ENCODE data around the gene H6PD.

GRCh38 chr1:9229549-9229948 is 5.0 kb upstream of the H6PD start:
- TF ChIP-seq TCF7L2 (IDR thresholded peaks at IDR 0.05; ENCODE audit: borderline replicate concordance, low read depth, low read length) (no peak), PATZ1 (tag by site-specific recombination; IDR thresholded peaks at IDR 0.05) (no peak), ATF2 (tag by site-specific recombination; IDR thresholded peaks at IDR 0.05; ENCODE audit: low read depth) (no peak), SETDB1 (IDR thresholded peaks at IDR 0.05; ENCODE audit: insufficient read length, low read length) (no peak), REPIN1 (tag by site-specific recombination; IDR thresholded peaks at IDR 0.05; ENCODE audit: low read depth) (no peak), ZNF132 (tag by site-specific recombination; IDR thresholded peaks at IDR 0.05; ENCODE audit: borderline replicate concordance) (no peak), ZBTB21 (tag by site-specific recombination; IDR thresholded peaks at IDR 0.05) (no peak), ZNF473 (tag by site-specific recombination; IDR thresholded peaks at IDR 0.05) (no peak), HOXD13 (CRISPR knock-in tag; IDR thresholded peaks at IDR 0.05; ENCODE audit: borderline replicate concordance) (no peak), KLF16 (tag by site-specific recombination; IDR thresholded peaks at IDR 0.05) (no peak), SP3 (tag by site-specific recombination; IDR thresholded peaks at IDR 0.05) (no peak), ZNF596 (tag by site-specific recombination; IDR thresholded peaks at IDR 0.05) (no peak)
- TF ChIP-seq, protein P1, sequence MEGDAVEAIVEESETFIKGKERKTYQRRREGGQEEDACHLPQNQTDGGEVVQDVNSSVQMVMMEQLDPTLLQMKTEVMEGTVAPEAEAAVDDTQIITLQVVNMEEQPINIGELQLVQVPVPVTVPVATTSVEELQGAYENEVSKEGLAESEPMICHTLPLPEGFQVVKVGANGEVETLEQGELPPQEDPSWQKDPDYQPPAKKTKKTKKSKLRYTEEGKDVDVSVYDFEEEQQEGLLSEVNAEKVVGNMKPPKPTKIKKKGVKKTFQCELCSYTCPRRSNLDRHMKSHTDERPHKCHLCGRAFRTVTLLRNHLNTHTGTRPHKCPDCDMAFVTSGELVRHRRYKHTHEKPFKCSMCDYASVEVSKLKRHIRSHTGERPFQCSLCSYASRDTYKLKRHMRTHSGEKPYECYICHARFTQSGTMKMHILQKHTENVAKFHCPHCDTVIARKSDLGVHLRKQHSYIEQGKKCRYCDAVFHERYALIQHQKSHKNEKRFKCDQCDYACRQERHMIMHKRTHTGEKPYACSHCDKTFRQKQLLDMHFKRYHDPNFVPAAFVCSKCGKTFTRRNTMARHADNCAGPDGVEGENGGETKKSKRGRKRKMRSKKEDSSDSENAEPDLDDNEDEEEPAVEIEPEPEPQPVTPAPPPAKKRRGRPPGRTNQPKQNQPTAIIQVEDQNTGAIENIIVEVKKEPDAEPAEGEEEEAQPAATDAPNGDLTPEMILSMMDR (tag by site-specific recombination; IDR thresholded peaks at IDR 0.05): no peak
